HepG2 (cell line): Measurements from ENCODE around the gene DIP2C.

Experiments
- BHLHE40 ChIP-seq: IDR thresholded peaks from 2 replicates; pipeline ENCODE4 v1.6.1; 2011; ENCODE audit warnings: low read length, improper control_type of control experiment
- EP300 ChIP-seq, 3 experiments: sonication (generic) in 1 of 3; formaldehyde crosslinking in 1 of 3; IDR thresholded peaks; 2 replicates each; pipeline versions ENCODE4 v1.5.1 to v1.6.1; 2011 to 2020; ENCODE audit warnings: low read depth in 2 of 3, low read length in 2 of 3, borderline replicate concordance in 1 of 3, improper control_type of control experiment in 1 of 3, mild to moderate bottlenecking in 1 of 3, missing genetic modification reagents in 1 of 3, moderate library complexity in 1 of 3
- NFYC ChIP-seq: IDR thresholded peaks from 2 replicates; pipeline ENCODE4 v1.6.1; 2016; ENCODE audit warnings: missing genetic modification reagents, missing compliant biosample characterization
- POLR2A ChIP-seq, 2 experiments: IDR thresholded peaks; 2 replicates each; pipeline ENCODE4 v1.6.1; 2011; ENCODE audit warnings: low read depth in 2 of 2, low read length in 2 of 2, mild to moderate bottlenecking in 1 of 2, moderate library complexity in 1 of 2; ENCODE audit not compliant: insufficient read depth in 1 of 2
- SIN3A ChIP-seq: IDR thresholded peaks from 2 replicates; pipeline ENCODE4 v1.6.1; 2011; ENCODE audit warnings: low read depth, mild to moderate bottlenecking, control low read depth, low read length, borderline replicate concordance
- TP53 ChIP-seq: sonication (generic); formaldehyde crosslinking; conservative IDR thresholded peaks from 2 replicates; pipeline ENCODE4 v1.4.0; 2020; ENCODE audit warnings: missing genetic modification reagents
- ZNF251 ChIP-seq: sonication (generic); formaldehyde crosslinking; IDR thresholded peaks from 2 replicates; pipeline ENCODE4 v1.9.0; 2021; ENCODE audit warnings: mild to moderate bottlenecking, missing genetic modification reagents
- TF ChIP-seq, protein P1 (sequence below): sonication (generic); formaldehyde crosslinking; IDR thresholded peaks from 2 replicates; pipeline ENCODE4 v1.4.0; 2020; ENCODE audit warnings: missing genetic modification reagents
- TF ChIP-seq, protein P2 (sequence below): sonication (generic); formaldehyde crosslinking; conservative IDR thresholded peaks from 2 replicates; pipeline ENCODE4 v1.8.1; 2023; ENCODE audit warnings: missing genetic modification reagents
- TF ChIP-seq, protein P3 (sequence below): sonication (generic); formaldehyde crosslinking; IDR thresholded peaks from 2 replicates; pipeline ENCODE4 v1.4.0; 2020; ENCODE audit warnings: missing genetic modification reagents
- TF ChIP-seq, protein P4 (sequence below): sonication (generic); formaldehyde crosslinking; IDR thresholded peaks from 2 replicates; pipeline ENCODE4 v1.5.0; 2020; ENCODE audit warnings: mild to moderate bottlenecking, missing genetic modification reagents, moderate library complexity

DNA sequence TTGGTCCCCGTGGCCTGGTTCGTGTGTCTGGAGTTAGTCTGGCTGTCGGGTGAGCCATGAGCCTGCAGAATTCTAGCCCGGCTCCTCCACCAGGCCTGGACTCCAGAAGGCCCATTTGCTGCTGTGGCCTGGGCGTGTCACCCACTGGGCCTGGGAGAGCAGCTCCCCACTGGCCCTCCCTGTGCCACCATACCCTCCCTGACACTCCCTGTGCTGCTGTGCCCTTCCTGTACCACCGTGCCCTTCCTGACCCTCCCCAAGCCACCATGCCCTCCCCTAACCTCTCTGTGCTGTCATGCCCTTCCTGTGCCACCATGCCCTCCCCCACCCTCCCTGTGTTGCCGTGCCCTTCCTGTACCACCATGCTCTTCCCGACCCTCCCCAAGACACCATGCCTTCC, 39.1 kb upstream of the DIP2C start:
- TF ChIP-seq ZNF251 (CRISPR knock-in tag) (no peak), TP53 (CRISPR knock-in tag) (no peak), SIN3A (no peak), EP300 (IDR thresholded peaks at IDR 0.05; ENCODE audit: low read depth in 2 of 2, low read length in 2 of 2) (no peak), EP300 (CRISPR knock-in tag; IDR thresholded peaks at IDR 0.05; ENCODE audit: borderline replicate concordance) (no peak), POLR2A (IDR thresholded peaks at IDR 0.05; ENCODE audit: insufficient read depth in 1 of 2, low read depth in 2 of 2, low read length in 2 of 2) (no peak), NFYC (no peak), BHLHE40 (no peak)
- TF ChIP-seq, protein P1, sequence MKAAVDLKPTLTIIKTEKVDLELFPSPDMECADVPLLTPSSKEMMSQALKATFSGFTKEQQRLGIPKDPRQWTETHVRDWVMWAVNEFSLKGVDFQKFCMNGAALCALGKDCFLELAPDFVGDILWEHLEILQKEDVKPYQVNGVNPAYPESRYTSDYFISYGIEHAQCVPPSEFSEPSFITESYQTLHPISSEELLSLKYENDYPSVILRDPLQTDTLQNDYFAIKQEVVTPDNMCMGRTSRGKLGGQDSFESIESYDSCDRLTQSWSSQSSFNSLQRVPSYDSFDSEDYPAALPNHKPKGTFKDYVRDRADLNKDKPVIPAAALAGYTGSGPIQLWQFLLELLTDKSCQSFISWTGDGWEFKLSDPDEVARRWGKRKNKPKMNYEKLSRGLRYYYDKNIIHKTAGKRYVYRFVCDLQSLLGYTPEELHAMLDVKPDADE (CRISPR knock-in tag): no peak
- TF ChIP-seq, protein P2, sequence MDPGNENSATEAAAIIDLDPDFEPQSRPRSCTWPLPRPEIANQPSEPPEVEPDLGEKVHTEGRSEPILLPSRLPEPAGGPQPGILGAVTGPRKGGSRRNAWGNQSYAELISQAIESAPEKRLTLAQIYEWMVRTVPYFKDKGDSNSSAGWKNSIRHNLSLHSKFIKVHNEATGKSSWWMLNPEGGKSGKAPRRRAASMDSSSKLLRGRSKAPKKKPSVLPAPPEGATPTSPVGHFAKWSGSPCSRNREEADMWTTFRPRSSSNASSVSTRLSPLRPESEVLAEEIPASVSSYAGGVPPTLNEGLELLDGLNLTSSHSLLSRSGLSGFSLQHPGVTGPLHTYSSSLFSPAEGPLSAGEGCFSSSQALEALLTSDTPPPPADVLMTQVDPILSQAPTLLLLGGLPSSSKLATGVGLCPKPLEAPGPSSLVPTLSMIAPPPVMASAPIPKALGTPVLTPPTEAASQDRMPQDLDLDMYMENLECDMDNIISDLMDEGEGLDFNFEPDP (CRISPR knock-in tag): no peak
- TF ChIP-seq, protein P3, sequence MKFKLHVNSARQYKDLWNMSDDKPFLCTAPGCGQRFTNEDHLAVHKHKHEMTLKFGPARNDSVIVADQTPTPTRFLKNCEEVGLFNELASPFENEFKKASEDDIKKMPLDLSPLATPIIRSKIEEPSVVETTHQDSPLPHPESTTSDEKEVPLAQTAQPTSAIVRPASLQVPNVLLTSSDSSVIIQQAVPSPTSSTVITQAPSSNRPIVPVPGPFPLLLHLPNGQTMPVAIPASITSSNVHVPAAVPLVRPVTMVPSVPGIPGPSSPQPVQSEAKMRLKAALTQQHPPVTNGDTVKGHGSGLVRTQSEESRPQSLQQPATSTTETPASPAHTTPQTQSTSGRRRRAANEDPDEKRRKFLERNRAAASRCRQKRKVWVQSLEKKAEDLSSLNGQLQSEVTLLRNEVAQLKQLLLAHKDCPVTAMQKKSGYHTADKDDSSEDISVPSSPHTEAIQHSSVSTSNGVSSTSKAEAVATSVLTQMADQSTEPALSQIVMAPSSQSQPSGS (CRISPR knock-in tag): no peak
- TF ChIP-seq, protein P4, sequence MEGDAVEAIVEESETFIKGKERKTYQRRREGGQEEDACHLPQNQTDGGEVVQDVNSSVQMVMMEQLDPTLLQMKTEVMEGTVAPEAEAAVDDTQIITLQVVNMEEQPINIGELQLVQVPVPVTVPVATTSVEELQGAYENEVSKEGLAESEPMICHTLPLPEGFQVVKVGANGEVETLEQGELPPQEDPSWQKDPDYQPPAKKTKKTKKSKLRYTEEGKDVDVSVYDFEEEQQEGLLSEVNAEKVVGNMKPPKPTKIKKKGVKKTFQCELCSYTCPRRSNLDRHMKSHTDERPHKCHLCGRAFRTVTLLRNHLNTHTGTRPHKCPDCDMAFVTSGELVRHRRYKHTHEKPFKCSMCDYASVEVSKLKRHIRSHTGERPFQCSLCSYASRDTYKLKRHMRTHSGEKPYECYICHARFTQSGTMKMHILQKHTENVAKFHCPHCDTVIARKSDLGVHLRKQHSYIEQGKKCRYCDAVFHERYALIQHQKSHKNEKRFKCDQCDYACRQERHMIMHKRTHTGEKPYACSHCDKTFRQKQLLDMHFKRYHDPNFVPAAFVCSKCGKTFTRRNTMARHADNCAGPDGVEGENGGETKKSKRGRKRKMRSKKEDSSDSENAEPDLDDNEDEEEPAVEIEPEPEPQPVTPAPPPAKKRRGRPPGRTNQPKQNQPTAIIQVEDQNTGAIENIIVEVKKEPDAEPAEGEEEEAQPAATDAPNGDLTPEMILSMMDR (CRISPR knock-in tag): no peak
